GM20431 (cell line): ENCODE measurements around the gene THADA.

Experiments used
- in situ Hi-C: fragments of 300-500 bp; cut with MseI, MboI; formaldehyde crosslinking; loops from one replicate; pipeline ENCODE4 v1.15.0; 2020; ENCODE audit warnings: low sequenced_read_pairs; ENCODE audit not compliant: unreplicated experiment

The THADA gene

DNA sequence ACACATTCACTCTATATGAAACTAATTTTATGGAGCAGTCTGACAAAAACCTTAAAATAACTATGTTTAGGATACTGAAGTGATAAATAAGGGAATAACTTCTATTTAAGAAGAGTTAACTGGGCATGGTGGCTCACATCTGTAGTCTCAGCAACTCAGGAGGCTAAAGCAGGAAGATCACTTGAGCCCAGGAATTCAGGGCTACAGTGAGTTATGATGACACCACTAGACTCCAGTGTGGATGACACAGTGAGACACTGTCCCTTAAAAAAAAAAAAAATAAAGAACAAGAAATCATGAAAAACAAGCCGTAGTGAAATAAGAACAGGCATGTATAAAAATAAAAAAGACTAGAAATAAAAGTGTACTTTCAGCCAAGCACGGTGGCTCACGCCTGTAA lies 82.0 kb downstream of the THADA start:
- in situ Hi-C loops, result no loop called here

DNA sequence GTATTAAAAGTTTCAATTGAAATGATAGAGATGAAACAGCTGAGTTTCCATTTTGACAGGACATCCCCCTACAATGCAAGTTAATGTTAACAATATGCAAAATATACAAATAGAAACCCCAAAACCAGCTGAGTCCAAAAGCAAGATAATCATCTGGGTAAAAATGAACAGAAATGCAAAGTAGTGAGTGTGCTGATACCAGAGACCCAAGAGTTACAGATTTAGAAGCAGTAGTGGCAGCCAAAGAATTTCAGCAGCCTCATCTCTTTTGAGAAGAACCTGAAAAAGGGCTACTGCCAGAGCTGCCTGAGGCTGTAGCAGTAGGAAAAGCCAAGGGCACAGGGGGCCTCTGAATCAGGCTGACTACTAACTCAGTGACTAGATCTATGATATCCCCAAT lies 82.6 kb downstream of the THADA start:
- in situ Hi-C loops, result no loop called here

DNA sequence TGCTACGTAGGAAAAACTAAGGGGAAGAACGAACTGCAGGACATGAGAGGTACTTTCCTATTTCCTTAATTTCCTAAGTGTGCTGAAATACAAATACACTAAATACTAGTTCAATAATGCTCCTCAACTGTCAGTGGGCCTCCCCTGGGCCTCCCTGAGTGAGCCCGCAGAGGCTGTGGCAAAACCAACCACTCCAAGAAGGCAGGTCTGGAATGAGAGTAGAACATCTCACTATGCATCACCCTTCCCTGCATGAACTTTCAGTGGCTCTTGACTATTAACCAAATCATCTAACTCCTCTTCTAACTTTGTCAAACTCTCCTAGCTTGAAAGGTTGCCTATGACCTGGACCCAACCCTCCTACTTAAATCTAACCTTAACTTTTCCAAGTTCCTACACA lies 84.6 kb downstream of the THADA start:
- in situ Hi-C loops, result no loop called here

DNA sequence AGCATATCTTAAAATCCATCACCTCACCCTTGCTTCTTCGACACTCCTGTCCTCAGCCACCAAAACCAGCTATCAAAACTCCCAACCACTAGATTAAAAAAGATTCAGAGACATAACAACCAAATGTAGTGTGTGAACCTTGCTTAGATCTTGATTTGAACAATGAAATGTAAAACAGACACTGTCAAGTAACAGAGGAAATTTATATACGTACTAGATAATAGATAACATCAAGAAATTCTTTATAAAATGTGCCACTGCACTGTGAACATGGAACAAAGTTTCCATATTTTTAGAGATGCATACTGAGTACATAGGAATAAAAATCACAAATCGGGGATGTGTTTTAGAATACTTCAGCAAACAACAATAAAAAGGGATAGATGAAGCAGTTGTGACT lies 86.0 kb downstream of the THADA start:
- in situ Hi-C loops, result no loop called here

DNA sequence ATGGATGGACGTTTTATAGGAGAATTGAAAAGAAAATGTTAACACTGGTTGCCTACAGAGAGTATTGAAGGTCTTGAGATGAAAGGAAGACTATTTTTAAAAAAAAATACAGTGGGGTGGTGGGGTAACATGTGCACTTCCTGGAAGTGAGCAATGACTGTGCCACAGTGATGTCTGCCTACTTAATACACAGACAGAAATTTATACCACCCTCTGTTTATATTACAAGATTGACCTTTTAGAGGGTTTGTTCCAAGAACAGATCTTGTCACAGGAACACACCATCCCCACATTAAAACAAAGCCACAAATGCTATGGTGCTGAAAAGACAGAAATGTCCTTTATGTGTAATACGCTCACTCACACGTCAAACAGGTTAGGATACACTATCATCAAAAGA lies 87.6 kb downstream of the THADA start:
- in situ Hi-C loops, result no loop called here

DNA sequence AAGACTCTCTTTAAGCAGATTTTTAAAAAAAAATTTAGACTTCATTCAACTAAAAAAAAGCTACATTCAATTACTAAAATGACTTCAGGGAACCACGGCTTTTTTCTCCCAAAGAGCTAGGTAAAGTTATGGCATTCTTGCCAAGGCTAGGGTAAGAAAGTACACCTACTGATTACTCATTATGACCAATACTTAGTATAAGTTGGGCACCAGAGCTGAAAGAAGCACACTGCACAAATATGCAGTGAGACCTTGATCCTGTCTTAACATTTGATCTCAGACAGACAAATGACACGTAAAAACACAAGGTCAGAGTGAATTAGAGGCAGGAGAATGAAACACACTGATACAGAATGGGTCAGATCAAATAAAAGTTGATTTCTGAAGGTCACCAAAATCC lies 88.7 kb downstream of the THADA start:
- in situ Hi-C loops, result no loop called here

DNA sequence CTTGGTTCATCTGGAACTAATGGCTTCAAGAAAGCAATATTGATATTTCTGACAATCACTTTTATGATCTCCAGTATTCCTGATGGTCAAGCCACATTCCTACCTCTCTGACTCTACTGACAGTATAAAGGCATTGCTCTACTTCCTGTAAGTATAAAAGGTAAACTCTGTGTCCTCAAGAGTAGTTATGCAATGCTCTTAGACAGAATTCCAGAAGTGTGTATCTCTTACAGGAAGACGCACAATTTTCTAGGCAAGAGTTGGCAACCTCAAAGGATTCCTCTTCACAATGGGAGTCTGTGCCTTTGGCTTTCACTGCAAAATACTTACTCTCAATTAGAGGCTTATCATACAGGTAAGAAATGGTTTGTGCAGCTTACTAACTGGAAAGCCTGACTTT lies 100.1 kb downstream of the THADA start:
- in situ Hi-C loops, result loop anchor here (25.0 kb wide), 2 partner anchors 258 to 358 kb away; partner anchors contain the start of gene ZFP36L2

DNA sequence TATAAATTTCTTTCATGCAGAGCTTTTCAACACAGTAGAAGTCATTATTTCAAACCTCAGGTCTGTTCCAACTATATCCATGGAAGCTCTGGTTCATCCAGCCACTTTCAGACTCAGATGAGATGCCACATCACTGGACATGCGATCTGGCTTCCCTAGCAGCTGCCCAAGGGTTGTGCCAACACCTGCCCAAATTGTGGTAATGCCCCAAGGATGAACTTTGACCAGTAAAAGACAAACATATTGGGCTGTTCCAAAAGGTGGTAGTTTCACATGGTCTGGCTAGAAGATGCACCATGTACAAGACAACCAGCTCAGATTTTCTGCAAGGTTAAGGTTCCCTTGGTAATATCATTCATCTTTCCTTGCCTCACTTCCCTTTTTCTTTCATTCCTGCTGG lies 101.9 kb downstream of the THADA start:
- in situ Hi-C loops, result loop anchor here (25.0 kb wide), 2 partner anchors 257 to 357 kb away; partner anchors contain the start of gene ZFP36L2

DNA sequence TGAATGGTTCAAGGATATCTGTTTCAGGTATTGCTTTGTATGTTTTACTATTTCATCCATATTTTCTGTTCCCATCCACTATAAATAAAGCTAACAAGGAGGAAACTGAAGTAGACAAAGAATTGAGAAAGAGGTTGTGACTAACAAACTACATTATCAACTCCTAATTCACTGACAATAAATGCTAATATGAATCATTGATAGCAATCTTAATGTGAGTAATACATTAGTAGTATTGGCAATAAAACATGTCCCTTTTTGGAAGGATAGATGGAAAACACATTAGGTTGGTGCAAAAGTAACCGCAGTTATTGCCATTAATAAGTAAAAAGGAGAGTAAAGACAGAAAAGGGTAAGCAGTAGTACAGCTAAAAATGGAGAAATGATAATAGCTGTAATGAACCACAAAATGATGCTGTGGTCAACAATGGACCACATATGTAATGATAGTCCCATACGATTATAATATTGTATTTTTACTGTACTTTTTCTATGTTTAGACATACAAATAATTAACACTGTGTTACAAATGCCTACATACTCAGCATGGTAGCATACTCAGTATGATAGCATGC lies 104.7 kb downstream of the THADA start:
- in situ Hi-C loops, result loop anchor here (25.0 kb wide), 2 partner anchors 254 to 354 kb away; partner anchors contain the start of gene ZFP36L2

DNA sequence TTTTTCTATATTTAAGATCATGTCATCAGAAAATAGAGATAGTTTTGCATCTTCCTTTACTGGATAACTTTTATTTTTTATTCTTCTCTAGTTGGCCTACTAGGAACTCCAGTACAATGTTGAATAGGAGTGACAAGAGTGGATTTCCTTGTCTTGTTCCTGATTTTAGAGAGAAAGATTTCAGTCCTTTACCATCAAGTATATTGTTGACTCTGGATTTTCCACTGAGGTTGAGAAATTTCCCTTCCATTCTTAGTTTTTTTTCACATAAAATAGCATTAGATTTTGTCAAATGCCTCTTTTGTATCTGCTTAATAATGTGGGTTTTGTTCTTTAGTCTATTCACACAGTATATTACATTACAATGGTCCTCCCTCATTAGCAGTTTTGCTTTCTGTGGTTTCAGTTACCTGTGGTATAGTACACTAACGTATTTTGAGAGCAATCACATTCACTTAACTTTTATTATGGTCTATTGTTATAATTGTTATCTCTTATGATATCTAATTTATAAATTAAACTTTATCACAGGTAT lies 105.5 kb downstream of the THADA start:
- in situ Hi-C loops, result loop anchor here (25.0 kb wide), 2 partner anchors 253 to 353 kb away; partner anchors contain the start of gene ZFP36L2

DNA sequence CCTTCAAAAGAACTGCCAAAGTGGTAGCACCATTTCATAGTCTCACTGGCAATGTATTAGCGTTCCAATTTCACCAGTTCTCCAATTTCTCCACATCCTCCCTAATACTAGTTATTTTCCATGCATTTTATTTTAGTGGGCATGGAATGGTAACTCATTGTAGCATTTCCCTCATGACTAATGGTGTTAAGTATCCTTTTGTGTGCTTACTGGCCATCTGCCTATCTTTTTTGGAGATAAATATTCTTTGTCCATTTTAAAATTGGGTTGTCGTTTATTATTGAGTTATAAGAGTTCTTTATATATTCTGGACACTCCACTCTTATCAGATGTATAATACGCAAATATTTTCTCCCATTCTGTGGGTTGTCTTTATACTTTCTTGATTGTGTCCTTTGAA lies 107.1 kb downstream of the THADA start:
- in situ Hi-C loops, result loop anchor here (25.0 kb wide), 2 partner anchors 251 to 351 kb away; partner anchors contain the start of gene ZFP36L2

DNA sequence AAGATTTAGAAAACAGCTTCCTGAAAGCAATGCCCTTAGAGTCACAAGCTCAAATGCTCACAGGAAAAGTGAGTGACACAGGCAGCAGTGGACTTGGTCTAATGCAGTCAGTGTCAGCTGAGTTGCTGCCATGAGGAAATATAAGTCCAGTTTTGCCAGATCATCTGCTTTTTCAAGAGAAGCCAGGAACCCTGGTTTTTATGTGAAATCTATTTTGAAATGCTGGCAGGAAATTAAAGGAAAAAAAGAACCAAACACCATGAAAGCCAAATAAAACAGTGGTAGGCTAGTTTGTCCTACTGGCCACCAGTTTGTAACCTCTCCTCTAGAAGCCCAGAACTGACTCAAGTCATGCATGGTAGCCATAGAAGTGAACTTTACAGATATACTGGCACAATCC lies 109.2 kb downstream of the THADA start:
- in situ Hi-C loops, result loop anchor here (25.0 kb wide), 2 partner anchors 249 to 349 kb away; partner anchors contain the start of gene ZFP36L2

DNA sequence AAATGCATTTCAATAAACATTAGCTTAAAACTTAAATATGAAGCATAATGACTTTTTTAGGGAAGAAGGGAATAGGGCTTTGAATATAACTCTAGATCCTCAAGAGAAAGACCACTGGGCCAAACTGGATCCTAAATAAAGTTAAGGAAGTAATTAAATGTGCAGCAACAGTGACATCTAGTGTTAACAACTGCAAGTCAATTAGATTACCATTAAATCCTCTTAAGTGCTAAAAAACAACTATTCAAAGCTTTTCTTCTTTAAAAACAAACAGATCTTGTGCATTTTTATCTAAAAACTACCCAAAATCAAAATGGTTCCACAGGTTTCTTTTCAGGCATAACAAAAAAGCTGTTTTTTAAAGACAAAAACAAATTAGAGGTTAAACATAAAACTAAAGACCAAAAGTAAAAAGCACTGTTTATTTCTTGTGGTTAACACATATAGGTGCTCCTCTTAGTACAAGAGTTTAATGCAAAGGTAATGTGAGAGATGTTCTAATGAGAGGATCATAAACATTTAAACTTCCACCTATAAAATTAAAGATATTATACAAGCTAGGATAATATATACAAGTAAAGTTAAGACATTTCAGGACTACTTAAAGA lies 111.4 kb downstream of the THADA start:
- in situ Hi-C loops, result loop anchor here (25.0 kb wide), 2 partner anchors 247 to 347 kb away; partner anchors contain the start of gene ZFP36L2

DNA sequence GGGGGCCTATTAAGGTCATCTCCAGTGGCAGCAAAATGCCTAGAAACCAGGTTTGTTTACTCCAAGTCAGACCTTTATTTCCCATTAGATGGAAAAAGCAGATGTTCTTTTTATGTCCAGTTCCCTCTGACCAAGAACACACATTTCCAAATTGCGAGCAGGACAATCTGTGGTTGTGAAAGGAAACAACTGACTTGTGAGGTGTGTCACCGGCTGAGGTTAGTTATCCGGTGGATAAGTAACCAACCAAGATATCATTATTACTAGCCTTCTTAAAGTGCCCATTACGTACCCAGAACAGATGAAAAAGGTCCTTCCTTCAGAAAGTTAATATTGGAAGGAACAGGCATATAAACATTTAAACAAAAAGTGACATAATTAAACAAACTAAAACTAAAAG lies 112.9 kb downstream of the THADA start:
- in situ Hi-C loops, result loop anchor here (25.0 kb wide), 2 partner anchors 246 to 346 kb away; partner anchors contain the start of gene ZFP36L2

DNA sequence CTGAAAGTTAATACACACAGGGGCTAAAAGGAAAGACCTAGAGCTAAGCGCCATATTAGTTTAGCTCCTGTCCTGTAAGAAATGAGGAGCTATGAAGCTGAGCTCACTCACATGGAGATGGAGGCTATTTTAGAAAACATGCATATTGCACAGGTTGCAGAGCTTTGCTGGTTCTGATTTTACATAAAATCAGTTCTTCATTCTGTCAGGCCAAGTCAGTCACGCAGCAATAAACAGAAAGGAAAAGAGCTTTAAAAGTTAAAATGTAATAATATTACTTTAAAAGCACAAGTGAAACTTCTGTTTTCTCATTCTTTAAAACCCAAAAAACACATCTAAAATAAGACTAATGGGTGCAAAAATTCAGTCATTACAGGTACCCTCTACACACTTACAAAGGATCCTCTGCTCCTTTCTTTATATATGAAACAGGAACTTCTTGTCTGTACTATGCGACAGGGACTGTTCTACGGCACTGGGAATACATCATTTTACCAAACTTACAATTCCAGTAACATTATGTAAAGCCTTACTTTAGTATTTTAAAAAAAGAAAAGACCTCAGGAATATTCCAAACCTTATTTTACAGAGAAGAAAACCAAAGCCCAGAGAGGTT lies 113.8 kb downstream of the THADA start:
- in situ Hi-C loops, result loop anchor here (25.0 kb wide), 2 partner anchors 245 to 345 kb away; partner anchors contain the start of gene ZFP36L2

DNA sequence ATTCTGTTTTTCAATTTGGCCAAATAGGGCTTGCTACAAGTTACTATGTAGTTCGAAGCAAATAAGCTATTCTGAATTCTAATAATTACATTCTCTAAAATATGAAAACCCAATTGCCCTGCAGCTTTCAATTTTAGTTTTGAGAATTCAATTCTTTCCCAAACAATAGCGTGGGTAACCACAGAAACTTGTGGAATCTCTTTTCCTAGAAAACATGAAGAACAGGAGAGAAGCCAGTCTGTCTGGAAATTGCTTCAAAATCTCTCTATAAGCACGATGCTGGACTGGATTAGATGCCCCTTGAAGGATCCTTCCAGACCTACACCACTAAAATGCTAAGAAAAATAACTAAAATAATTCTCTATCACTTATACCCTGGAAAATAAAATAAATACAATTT lies 115.0 kb downstream of the THADA start:
- in situ Hi-C loops, result loop anchor here (25.0 kb wide), 2 partner anchors 244 to 344 kb away; partner anchors contain the start of gene ZFP36L2

DNA sequence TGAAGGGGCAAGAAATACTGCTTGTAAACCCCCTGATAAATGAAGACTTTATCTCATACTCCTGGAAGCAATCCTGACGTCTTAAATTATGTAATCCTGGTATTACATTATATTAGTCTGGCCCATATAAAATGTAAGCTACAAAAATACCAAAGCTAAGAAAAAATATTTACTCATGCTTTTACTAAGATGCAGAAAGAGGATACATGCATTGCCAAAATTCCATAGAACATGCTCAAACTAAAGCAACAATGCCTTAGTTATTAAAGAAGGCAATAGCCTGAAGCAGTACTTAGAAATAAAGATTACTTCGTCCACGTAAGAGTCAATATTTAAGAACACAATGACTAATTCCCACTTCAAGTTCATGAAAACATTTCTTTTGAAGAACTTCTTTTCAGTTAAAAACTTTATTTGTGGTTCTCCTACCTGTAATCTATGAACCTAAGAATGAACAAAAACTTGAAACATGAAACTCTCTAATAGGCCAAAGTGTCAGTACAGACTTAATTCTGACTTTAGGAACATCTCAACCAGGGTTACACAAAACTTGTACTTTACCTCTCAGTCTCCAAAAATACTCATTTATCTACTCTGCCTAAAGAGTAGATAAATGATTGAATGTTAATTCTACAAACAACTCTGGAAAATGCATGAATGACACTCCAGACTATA lies 117.3 kb downstream of the THADA start:
- in situ Hi-C loops, result loop anchor here (25.0 kb wide), 2 partner anchors 241 to 341 kb away; partner anchors contain the start of gene ZFP36L2

DNA sequence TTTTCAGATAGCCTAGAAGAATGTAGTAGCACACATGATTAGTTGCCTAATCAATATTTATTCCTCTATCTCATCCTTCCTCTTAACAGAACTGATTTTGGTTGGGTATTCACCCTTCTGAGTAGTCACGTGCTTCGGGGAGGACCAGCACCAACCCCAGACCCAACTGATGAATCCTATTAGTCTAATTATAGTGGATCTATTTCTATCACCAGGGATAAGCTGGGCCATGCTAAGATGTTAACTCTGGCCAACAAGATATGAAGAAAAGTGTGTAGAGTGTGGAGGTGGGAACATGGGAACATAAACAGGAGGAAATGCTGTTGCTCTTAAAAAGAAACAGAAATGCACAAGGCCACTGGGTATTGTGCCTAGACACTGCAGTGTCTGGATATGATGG lies 119.9 kb downstream of the THADA start:
- in situ Hi-C loops, result loop anchor here (25.0 kb wide), 2 partner anchors 239 to 339 kb away; partner anchors contain the start of gene ZFP36L2

DNA sequence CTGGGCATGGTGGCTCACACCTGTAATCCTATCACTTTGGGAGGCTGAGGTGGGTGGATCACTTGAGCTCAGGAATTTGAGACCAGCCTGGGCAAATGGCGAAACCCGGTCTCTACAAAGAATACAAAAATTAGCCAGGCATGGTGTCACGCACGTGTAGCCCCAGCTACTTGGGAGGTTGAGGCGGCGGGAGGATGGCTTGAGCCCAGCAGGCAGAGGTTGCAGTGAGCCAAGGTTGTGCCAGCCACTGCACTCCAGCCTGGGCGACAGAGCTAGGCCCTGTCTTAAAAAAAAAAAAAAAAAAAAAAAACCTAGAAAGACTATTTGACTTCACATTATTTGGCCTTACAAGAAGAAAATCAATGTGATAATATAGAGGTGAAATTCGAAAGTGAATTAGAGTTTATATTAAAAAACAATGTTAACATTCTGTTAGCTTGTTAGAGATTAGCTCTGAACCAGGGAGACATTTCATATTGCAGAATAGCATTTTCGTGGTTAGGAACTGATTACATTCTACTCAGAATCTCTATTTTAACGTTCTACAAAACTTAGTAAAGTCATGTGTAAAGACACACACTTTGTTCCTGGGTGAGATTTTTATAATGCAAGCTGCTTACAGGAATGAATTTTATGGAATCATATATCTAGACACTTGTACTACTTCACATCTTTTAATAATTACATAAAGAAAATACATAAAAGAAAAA lies 120.5 kb downstream of the THADA start:
- in situ Hi-C loops, result loop anchor here (25.0 kb wide), 2 partner anchors 238 to 338 kb away; partner anchors contain the start of gene ZFP36L2
